ENCODE measurements around the gene PSENEN.

The PSENEN gene

DNA sequence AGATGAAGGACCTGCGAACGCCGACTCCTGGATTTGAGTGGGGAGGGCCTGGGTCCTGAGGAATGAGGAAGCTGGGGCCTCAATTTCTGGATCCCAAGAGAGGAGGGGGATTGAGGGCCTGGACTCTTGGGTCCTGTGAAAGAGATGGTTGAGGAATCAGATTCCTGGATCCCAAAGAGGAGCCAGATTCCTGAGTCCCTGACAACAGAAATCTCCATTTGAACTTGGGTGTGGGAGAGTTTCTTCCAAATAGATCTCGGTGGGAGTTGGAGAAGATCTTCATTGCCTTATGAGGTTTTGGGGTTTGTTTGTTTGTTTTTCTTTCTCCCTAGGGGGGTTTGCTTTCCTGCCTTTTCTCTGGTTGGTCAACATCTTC lies 624 bp downstream of the PSENEN start:
- Histone ChIP-seq H3K4me1 (ENCODE audit: control insufficient read depth, insufficient read depth, low read length) (no peaks in the 10 kb centered on the region), H3K9ac (ENCODE audit: low read depth, low read length) (no peak overlapping the region; the same call in 1 of the 2 replicates), H3K27ac (ENCODE audit: low read depth, low read length) (peak overlapping the region; percentile 99), H3K9me3 (ENCODE audit: control insufficient read depth, insufficient read depth, low read length) (no peaks in the 10 kb centered on the region), H3K36me3 (ENCODE audit: control insufficient read depth, insufficient read depth, low read length) (no peaks in the 10 kb centered on the region; the same call in 1 of the 2 replicates), H3K4me3 (ENCODE audit: low read depth, low read length) (peak overlapping the region; percentile 75), H3K27me3 (ENCODE audit: control insufficient read depth, insufficient read depth, low read length) (no peaks in the 10 kb centered on the region)

DNA sequence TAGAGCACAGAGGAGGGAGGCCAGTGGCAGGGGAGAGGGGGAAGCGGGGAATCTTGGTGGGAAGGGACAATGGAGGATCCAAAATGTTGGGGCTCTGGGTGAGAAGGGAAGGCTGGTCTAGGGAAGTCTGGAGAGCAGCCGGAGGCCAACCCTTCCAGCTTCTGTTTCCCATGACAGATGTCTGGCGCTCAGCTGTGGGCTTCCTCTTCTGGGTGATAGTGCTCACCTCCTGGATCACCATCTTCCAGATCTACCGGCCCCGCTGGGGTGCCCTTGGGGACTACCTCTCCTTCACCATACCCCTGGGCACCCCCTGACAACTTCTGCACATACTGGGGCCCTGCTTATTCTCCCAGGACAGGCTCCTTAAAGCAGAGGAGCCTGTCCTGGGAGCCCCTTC lies 1.1 kb downstream of the PSENEN start:
- H3K27ac ChIP-seq (ENCODE audit: low read depth, low read length): no peak overlapping the region
- H3K27me3 ChIP-seq (ENCODE audit: control insufficient read depth, insufficient read depth, low read length): no peaks in the 10 kb centered on the region
- peak overlapping the region; percentile 75 for H3K4me3 ChIP-seq (ENCODE audit: low read depth, low read length)
- no peaks in the 10 kb centered on the region for H3K9me3 ChIP-seq (ENCODE audit: control insufficient read depth, insufficient read depth, low read length)
- H3K4me1 ChIP-seq (ENCODE audit: control insufficient read depth, insufficient read depth, low read length): no peaks in the 10 kb centered on the region
- no peak overlapping the region for H3K9ac ChIP-seq (ENCODE audit: low read depth, low read length)
- H3K36me3 ChIP-seq (ENCODE audit: control insufficient read depth, insufficient read depth, low read length): no peaks in the 10 kb centered on the region; the same call in 1 of the 2 replicates

DNA sequence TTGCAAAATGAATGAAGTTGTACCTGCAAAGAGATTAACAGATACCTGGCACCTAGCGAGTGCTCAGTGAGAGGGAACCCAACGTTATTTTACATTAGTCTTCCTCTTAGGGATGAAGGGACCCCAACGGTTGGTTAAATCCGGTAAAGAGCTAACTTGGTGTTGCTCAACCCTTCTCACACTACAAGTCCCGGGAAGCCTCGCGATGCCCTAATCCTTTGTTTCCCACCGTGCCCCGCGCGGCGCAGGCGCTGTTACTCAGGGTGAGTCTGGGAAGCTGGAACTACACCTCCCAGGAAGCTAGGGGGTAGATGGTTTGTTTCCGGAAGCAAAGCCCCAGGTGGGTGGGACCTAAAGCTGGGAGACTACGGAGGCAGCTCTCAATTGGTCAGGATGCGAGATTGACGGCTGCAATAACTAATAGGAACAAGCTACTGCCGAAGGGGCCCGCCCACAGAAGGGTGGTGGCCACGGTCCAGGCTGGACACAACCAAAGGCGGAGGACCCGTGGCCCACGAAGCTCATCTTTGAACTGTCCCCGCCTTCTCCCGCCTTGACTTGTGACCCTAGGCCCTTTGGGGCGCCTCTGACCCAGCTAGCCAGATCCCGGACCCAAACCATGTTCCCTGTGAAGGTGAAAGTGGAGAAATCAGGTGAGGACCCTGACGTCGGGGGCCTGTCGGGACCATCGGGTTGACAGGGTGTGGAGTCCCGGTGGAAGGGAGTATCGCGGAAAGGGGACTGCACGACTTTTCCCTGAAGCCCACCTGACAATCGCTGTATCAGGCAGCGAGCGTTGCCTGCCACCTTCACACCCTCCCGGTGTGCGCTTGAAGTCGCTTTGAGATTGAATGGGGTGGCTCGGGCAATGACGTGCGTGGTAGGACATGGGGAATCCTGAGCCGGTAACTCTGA lies 2.9 kb downstream of the PSENEN start, which contains the start of gene LIN37:
LIN37 (plus strand) TSS at position 471 of the 915 bp plus-strand sequence; CDS start at position 620, 149 bp downstream.
- H3K9me3 ChIP-seq (ENCODE audit: control insufficient read depth, insufficient read depth, low read length): no peaks in the 10 kb centered on the region
- H3K9ac ChIP-seq (ENCODE audit: low read depth, low read length): peak within 1 kb of the TSS; percentile 52; the same call in 1 of the 2 replicates
- peak within 1 kb of the TSS; percentile 96 for H3K4me3 ChIP-seq (ENCODE audit: low read depth, low read length)
- H3K36me3 ChIP-seq (ENCODE audit: control insufficient read depth, insufficient read depth, low read length): peaks cover 8% of the 10 kb centered on the region; the same call in 1 of the 2 replicates
- H3K4me1 ChIP-seq (ENCODE audit: control insufficient read depth, insufficient read depth, low read length): no peaks in the 10 kb centered on the region
- H3K27ac ChIP-seq (ENCODE audit: low read depth, low read length): peak within 1 kb of the TSS; percentile 65
- H3K27me3 ChIP-seq (ENCODE audit: control insufficient read depth, insufficient read depth, low read length): no peaks in the 10 kb centered on the region

DNA sequence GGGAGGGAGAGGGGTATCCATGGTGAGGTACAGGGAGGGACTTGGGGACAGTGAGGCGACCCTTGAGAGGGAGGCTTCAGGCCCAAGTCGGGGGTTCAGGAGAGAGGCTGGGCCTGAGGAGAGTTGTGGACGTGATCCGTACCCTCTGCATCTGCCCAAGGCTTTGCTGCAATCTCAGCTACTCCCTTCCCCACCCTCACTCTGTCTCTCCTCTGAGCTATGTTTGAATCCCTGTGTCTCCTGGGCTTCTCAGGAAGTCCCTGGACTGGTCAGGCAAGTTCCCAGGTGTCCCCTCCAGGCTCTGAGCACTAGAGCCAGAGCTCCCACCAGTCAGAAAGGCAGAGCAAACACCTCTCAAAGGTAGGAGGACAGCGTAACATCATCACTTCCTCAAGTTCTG lies 4.7 kb downstream of the PSENEN start:
- Histone ChIP-seq H3K27me3 (ENCODE audit: control insufficient read depth, insufficient read depth, low read length) (peaks cover 2% of the 10 kb centered on the region; the same call in 1 of the 2 replicates), H3K4me3 (ENCODE audit: low read depth, low read length) (no peak overlapping the region), H3K27ac (ENCODE audit: low read depth, low read length) (no peak overlapping the region), H3K9me3 (ENCODE audit: control insufficient read depth, insufficient read depth, low read length) (no peaks in the 10 kb centered on the region), H3K4me1 (ENCODE audit: control insufficient read depth, insufficient read depth, low read length) (no peaks in the 10 kb centered on the region; the same call in 1 of the 2 replicates), H3K9ac (ENCODE audit: low read depth, low read length) (no peak overlapping the region), H3K36me3 (ENCODE audit: control insufficient read depth, insufficient read depth, low read length) (peaks cover 8% of the 10 kb centered on the region; the same call in 1 of the 2 replicates)

DNA sequence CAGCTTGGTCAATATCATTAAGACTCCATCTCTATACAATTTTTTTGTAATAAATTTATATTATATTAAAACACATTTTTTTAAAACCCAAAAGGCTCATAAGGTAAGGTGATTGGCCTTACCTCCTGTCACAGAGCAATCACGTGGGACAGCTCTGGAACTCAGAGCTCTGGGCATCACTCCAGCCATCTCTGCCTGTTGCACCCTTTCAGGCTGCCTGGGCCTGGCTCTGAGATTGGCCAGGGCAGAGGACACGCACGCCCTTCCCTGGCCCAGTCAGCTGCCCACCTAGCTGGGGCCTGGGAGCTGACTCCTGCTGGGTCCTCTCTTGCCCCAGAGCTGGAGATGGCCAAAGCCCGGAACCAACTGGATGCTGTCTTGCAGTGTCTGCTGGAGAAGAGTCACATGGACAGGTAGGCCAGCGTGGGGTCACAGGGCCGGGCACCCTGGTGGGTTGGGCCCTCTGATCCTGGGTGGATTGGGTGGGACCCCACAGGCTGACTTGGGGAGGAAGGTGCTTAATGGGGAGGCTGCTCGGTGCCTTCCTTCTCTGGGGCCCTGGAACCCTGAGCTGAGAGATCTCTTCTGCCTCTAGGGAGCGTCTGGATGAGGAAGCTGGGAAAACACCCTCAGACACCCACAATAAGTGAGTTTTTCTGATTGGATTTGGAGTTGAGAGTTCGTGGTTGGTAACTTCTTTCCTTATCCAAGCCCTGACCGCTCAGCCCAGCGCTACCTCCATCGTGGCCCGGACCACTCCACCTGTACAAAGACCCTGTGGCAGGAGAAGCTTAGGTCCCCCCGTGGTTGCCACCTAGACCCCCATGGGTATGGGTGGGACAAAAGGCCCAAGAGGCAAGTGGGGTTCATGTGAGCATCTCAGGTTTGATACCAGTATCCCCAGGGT lies 6.6 kb downstream of the PSENEN start:
- H3K4me3 ChIP-seq (ENCODE audit: low read depth, low read length): no peak overlapping the region
- no peaks in the 10 kb centered on the region for H3K9me3 ChIP-seq (ENCODE audit: control insufficient read depth, insufficient read depth, low read length)
- H3K27ac ChIP-seq (ENCODE audit: low read depth, low read length): no peak overlapping the region
- no peak overlapping the region for H3K9ac ChIP-seq (ENCODE audit: low read depth, low read length)
- peaks cover 8% of the 10 kb centered on the region; the same call in 1 of the 2 replicates for H3K36me3 ChIP-seq (ENCODE audit: control insufficient read depth, insufficient read depth, low read length)
- H3K27me3 ChIP-seq (ENCODE audit: control insufficient read depth, insufficient read depth, low read length): peaks cover 3% of the 10 kb centered on the region; the same call in 1 of the 2 replicates
- peaks cover 7% of the 10 kb centered on the region; the same call in 1 of the 2 replicates for H3K4me1 ChIP-seq (ENCODE audit: control insufficient read depth, insufficient read depth, low read length)

DNA sequence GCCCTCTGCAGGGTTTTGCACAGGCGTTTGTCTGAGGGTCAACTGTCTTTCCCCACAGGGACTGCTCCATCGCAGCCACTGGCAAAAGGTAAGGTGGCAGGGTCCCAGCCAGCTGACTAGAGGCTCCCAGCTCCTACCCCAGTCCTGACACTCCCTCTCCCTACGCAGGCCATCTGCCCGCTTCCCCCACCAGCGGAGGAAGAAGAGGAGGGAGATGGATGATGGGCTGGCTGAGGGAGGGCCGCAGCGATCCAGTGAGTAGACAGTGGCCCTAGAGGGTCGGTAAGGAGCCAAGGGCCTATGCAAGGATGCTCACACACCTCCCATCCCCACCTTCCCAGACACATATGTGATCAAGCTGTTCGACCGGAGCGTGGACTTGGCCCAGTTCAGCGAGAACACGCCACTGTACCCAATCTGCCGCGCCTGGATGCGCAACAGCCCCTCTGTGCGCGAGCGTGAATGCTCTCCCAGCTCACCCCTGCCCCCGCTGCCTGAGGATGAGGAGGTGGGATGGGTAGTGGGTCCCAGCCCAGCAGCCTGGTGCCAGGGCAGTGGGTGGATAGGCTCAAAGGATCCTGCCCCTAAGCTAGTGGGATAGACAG lies 7.4 kb downstream of the PSENEN start:
- peaks cover 8% of the 10 kb centered on the region; the same call in 1 of the 2 replicates for H3K36me3 ChIP-seq (ENCODE audit: control insufficient read depth, insufficient read depth, low read length)
- H3K27ac ChIP-seq (ENCODE audit: low read depth, low read length): no peak overlapping the region
- H3K9me3 ChIP-seq (ENCODE audit: control insufficient read depth, insufficient read depth, low read length): no peaks in the 10 kb centered on the region

DNA sequence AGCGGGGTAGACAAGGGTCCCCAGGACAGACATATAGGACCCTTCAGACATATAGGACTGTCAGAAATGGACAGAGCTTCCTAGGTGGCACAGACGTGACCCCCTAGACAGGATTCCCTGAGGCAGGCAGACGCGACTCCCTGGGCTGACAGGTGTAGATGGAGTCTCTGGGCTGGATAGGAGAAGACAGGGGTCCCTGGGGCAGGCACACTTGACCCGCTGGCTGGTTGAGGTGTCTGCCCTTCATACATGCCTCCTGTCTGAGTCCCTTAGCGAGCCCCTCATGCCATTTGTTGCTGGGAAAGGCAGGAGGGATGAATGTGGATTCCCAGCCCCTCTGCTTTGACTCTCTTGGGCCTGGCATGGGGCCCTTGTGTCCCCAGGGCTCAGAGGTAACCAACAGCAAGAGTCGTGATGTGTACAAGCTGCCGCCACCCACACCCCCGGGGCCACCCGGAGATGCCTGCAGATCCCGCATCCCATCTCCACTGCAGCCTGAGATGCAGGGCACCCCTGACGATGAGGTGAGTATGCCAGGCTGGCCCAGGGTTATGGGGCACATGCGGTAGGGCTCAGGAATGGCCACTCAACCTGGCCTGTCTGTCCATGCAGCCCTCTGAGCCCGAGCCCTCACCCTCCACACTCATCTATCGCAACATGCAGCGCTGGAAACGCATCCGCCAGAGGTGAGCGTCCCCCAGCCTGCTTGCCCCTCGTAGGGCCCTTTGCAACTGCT lies 8.4 kb downstream of the PSENEN start:
- H3K27ac ChIP-seq (ENCODE audit: low read depth, low read length): no peak overlapping the region
- H3K9ac ChIP-seq (ENCODE audit: low read depth, low read length): no peak overlapping the region
- H3K4me1 ChIP-seq (ENCODE audit: control insufficient read depth, insufficient read depth, low read length): peaks cover 9% of the 10 kb centered on the region; the same call in 1 of the 2 replicates
- H3K4me3 ChIP-seq (ENCODE audit: low read depth, low read length): no peak overlapping the region
- H3K9me3 ChIP-seq (ENCODE audit: control insufficient read depth, insufficient read depth, low read length): no peaks in the 10 kb centered on the region
- peaks cover 8% of the 10 kb centered on the region; the same call in 1 of the 2 replicates for H3K36me3 ChIP-seq (ENCODE audit: control insufficient read depth, insufficient read depth, low read length)
- H3K27me3 ChIP-seq (ENCODE audit: control insufficient read depth, insufficient read depth, low read length): peaks cover 3% of the 10 kb centered on the region; the same call in 1 of the 2 replicates

More for the DNA sequence above, 7.4 kb downstream of the PSENEN start:
- H3K4me1 ChIP-seq (ENCODE audit: control insufficient read depth, insufficient read depth, low read length): peaks cover 9% of the 10 kb centered on the region; the same call in 1 of the 2 replicates
- H3K4me3 ChIP-seq (ENCODE audit: low read depth, low read length): no peak overlapping the region
- H3K9ac ChIP-seq (ENCODE audit: low read depth, low read length): no peak overlapping the region
- H3K27me3 ChIP-seq (ENCODE audit: control insufficient read depth, insufficient read depth, low read length): peaks cover 3% of the 10 kb centered on the region; the same call in 1 of the 2 replicates

DNA sequence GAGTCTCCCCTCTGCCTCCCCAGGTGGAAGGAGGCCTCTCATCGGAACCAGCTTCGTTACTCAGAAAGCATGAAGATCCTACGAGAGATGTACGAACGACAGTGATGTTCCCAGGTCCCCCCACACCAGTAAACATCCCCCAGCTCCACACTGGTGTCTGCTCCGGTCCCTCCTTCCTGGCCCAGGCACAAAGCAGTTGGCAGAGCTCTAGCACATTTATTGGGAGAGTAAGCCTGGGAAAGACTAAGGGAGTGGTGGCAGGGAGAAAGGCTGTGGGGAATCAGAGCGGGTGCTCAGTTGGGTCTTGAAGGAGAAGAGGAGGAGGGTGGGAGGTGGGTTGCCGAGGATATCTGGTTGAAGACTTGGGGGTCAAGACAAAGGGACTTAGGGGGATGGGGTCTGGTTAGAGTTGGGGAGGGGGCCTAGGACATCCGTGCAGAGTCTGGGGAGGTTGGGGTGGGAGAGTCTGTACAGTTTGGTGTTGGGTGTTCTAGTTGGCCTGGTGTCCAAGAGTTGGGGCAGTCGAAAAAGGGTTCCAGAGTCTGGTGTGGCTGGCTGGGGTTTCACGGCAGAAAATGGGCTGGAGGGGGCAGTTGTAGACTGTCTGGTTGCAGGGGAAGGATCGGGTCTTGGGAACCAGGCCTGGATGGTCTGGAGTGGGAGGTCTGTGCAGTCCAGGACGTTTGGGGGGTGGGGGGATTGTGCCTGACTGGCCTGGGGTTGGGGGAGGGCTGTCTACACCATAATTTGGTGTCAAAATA lies 9.1 kb downstream of the PSENEN start:
- no peak overlapping the region for H3K27ac ChIP-seq (ENCODE audit: low read depth, low read length)
- peaks cover 9% of the 10 kb centered on the region; the same call in 1 of the 2 replicates for H3K4me1 ChIP-seq (ENCODE audit: control insufficient read depth, insufficient read depth, low read length)
- H3K9ac ChIP-seq (ENCODE audit: low read depth, low read length): no peak overlapping the region
- peaks cover 8% of the 10 kb centered on the region; the same call in 1 of the 2 replicates for H3K36me3 ChIP-seq (ENCODE audit: control insufficient read depth, insufficient read depth, low read length)
- no peak overlapping the region for H3K4me3 ChIP-seq (ENCODE audit: low read depth, low read length)
- H3K9me3 ChIP-seq (ENCODE audit: control insufficient read depth, insufficient read depth, low read length): no peaks in the 10 kb centered on the region
- H3K27me3 ChIP-seq (ENCODE audit: control insufficient read depth, insufficient read depth, low read length): peaks cover 3% of the 10 kb centered on the region; the same call in 1 of the 2 replicates

DNA sequence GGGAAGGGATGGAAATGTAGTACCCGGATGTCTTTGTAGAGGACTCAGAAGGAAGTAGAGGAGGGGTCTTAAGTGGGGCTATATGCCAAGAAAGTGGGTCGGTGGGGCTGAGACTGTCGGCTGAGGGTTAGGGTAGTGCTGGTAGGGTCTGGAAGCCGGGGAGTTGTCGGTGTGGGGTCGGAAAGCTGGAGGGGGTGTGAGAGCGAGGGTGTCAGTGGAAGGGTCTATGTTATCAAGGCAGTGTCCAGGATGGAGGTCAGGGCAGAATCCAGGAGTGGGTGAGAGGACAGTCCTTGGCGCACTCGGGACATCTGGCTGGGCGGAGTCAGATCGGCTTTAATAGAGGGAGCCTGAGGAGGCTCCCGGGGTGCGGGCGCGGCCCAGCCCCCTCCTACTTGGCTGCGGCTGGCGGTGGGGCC lies 9.7 kb downstream of the PSENEN start:
- Histone ChIP-seq H3K36me3 (ENCODE audit: control insufficient read depth, insufficient read depth, low read length) (peaks cover 14% of the 10 kb centered on the region; the same call in 1 of the 2 replicates), H3K9ac (ENCODE audit: low read depth, low read length) (no peak overlapping the region), H3K27me3 (ENCODE audit: control insufficient read depth, insufficient read depth, low read length) (peaks cover 3% of the 10 kb centered on the region; the same call in 1 of the 2 replicates), H3K9me3 (ENCODE audit: control insufficient read depth, insufficient read depth, low read length) (no peaks in the 10 kb centered on the region), H3K4me1 (ENCODE audit: control insufficient read depth, insufficient read depth, low read length) (peaks cover 9% of the 10 kb centered on the region; the same call in 1 of the 2 replicates), H3K4me3 (ENCODE audit: low read depth, low read length) (peak overlapping the region; percentile 64), H3K27ac (ENCODE audit: low read depth, low read length) (no peak overlapping the region)
